GM12891 (cell line): ENCODE data around the gene KCTD4.

Experiments used
- POLR2A ChIP-seq: IDR thresholded peaks from 2 replicates; pipeline ENCODE4 v1.6.1; 2011; ENCODE audit warnings: low read depth, low read length, control low read depth
- POLR2AphosphoS5 ChIP-seq: IDR thresholded peaks from 2 replicates; pipeline ENCODE4 v1.6.1; 2011; ENCODE audit warnings: low read depth, low read length, control low read depth
- POU2F2 ChIP-seq: IDR thresholded peaks from 2 replicates; pipeline ENCODE4 v1.6.1; 2011; ENCODE audit warnings: low read depth, mild to moderate bottlenecking, control low read depth, low read length, moderate library complexity
- SPI1 ChIP-seq: IDR thresholded peaks from 2 replicates; pipeline ENCODE4 v1.6.1; 2011; ENCODE audit warnings: low read depth, low read length, control low read depth
- TAF1 ChIP-seq: IDR thresholded peaks from 2 replicates; pipeline ENCODE4 v1.6.1; 2011; ENCODE audit warnings: low read depth, low read length, control low read depth

GRCh38 chr13:45222919-45223318 is 22.1 kb upstream of the KCTD4 start:
- no peak for TF ChIP-seq POLR2A
- no peak for TF ChIP-seq POU2F2
- TF ChIP-seq POLR2AphosphoS5: no peak
- no peak for TF ChIP-seq SPI1
- no peak for TF ChIP-seq TAF1
